HL-60 (cell line): ENCODE data around the gene RTP2.

Experiments
- DNase-seq, 2 experiments: peaks; one replicate each; pipeline ENCODE4 v3.0.0-alpha.2; 2010 to 2020; ENCODE audit warnings: low read depth in 1 of 2, low spot score in 1 of 2
- H3K27ac ChIP-seq: fragments of 250-450 bp; sonication (Bioruptor Pico); replicated peaks from 2 replicates; pipeline ENCODE4 v1.5.1; 2020; ENCODE audit warnings: mild to moderate bottlenecking, moderate library complexity
- H3K27me3 ChIP-seq: fragments of 250-450 bp; sonication (Bioruptor Pico); 2 replicates; pipeline ENCODE4 v1.5.1; 2021; ENCODE audit warnings: mild to moderate bottlenecking, moderate library complexity; ENCODE audit not compliant: insufficient read depth, poor library complexity, severe bottlenecking
- H3K4me3 ChIP-seq: replicated peaks from 2 replicates; pipeline ENCODE4 v1.5.1; 2011; ENCODE audit warnings: mild to moderate bottlenecking, control low read depth, low read length; ENCODE audit not compliant: insufficient read depth
- CTCF ChIP-seq: IDR thresholded peaks from one replicate; pipeline ENCODE4 v1.5.1; 2011; ENCODE audit warnings: low read length, control low read depth, inconsistent platforms; ENCODE audit not compliant: insufficient read depth
- GABPA ChIP-seq: IDR thresholded peaks from 2 replicates; pipeline ENCODE4 v1.6.1; 2012; ENCODE audit warnings: low read depth
- POLR2AphosphoS5 ChIP-seq: IDR thresholded peaks from 2 replicates; pipeline ENCODE4 v1.6.1; 2012; ENCODE audit warnings: low read depth
- SPI1 ChIP-seq: IDR thresholded peaks from 2 replicates; pipeline ENCODE4 v1.6.1; 2012; ENCODE audit warnings: low read depth, mild to moderate bottlenecking, borderline replicate concordance
- TF ChIP-seq, protein P1 (sequence below): IDR thresholded peaks from 2 replicates; pipeline ENCODE4 v1.6.1; 2012; ENCODE audit warnings: low read depth; ENCODE audit not compliant: insufficient replicate concordance

Gene RTP2

DNA sequence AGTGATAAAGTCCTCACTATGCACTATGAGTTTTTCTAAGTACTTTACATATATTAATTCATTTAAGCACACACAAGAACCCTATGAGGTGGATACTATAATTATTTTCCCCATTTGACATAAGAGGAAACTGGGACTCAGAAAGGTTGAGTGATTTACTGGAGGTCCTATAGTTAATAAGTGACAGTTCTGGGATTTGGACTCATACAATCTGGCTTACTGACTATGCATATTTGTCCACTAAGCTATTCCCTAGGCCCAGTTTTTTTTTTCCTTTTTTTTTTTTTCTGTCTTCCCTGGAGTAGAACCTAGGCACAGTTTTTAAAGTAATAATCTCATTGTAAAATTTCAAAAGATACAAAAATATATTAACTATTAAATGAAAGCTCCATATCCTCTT, 6.3 kb upstream of the RTP2 start:
- Histone ChIP-seq H3K27me3 (no peaks in the 10 kb centered on the region), H3K27ac (no peak overlapping the region), H3K4me3 (no peak overlapping the region)
- no peak for DNase-seq
- TF ChIP-seq GABPA: no peak
- TF ChIP-seq, protein P1, sequence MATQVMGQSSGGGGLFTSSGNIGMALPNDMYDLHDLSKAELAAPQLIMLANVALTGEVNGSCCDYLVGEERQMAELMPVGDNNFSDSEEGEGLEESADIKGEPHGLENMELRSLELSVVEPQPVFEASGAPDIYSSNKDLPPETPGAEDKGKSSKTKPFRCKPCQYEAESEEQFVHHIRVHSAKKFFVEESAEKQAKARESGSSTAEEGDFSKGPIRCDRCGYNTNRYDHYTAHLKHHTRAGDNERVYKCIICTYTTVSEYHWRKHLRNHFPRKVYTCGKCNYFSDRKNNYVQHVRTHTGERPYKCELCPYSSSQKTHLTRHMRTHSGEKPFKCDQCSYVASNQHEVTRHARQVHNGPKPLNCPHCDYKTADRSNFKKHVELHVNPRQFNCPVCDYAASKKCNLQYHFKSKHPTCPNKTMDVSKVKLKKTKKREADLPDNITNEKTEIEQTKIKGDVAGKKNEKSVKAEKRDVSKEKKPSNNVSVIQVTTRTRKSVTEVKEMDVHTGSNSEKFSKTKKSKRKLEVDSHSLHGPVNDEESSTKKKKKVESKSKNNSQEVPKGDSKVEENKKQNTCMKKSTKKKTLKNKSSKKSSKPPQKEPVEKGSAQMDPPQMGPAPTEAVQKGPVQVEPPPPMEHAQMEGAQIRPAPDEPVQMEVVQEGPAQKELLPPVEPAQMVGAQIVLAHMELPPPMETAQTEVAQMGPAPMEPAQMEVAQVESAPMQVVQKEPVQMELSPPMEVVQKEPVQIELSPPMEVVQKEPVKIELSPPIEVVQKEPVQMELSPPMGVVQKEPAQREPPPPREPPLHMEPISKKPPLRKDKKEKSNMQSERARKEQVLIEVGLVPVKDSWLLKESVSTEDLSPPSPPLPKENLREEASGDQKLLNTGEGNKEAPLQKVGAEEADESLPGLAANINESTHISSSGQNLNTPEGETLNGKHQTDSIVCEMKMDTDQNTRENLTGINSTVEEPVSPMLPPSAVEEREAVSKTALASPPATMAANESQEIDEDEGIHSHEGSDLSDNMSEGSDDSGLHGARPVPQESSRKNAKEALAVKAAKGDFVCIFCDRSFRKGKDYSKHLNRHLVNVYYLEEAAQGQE: no peak
- no peak for TF ChIP-seq CTCF
- TF ChIP-seq POLR2AphosphoS5: no peak
- TF ChIP-seq SPI1: no peak

GRCh38 chr3:187706971-187707370, 4.6 kb upstream of the RTP2 start:
- H3K27me3 ChIP-seq: no peaks in the 10 kb centered on the region
- DNase-seq: peak; percentile 51 to 75
- no peak overlapping the region for H3K27ac ChIP-seq
- no peak overlapping the region for H3K4me3 ChIP-seq
- TF ChIP-seq SPI1: no peak
- TF ChIP-seq, protein P1: no peak
- TF ChIP-seq POLR2AphosphoS5: no peak
- TF ChIP-seq GABPA: no peak
- no peak for TF ChIP-seq CTCF

DNA sequence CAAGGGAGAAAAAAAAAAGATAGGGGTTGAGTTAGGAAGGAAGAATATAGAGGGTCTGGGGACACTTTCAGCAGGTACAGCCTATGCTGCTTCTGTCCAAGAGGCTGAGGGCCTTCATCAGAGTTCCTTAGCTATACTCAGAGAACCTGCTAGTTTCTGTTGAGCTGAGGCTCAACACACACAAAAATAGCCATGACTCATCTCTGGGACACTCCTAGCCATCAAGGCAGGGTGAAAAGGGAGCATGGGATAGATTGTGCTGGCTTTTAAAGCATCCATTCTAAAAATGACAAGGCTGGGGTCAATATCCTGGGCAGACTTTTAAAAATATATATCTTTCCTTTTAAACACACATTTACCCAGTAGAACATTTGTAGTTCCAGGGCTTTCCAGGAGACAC, 2.8 kb upstream of the RTP2 start:
- no peak for DNase-seq

More for the DNA sequence above, 2.8 kb upstream of the RTP2 start:
- Histone ChIP-seq H3K27me3 (no peaks in the 10 kb centered on the region), H3K27ac (no peak overlapping the region), H3K4me3 (no peak overlapping the region)
- TF ChIP-seq, protein P1: no peak
- no peak for TF ChIP-seq SPI1
- TF ChIP-seq POLR2AphosphoS5: no peak
- TF ChIP-seq CTCF: no peak
- no peak for TF ChIP-seq GABPA
